Measurements from ENCODE around the gene TNN. TPM values are rescaled to one million over a fixed set of nuclear protein-coding genes. Genes with fewer than 3 reads are reported as not detected.

The TNN gene
- total and polyA plus RNA-seq, 11 donors = 0.03 to 0.59 (median 0.12) TPM; not detected in 3

DNA sequence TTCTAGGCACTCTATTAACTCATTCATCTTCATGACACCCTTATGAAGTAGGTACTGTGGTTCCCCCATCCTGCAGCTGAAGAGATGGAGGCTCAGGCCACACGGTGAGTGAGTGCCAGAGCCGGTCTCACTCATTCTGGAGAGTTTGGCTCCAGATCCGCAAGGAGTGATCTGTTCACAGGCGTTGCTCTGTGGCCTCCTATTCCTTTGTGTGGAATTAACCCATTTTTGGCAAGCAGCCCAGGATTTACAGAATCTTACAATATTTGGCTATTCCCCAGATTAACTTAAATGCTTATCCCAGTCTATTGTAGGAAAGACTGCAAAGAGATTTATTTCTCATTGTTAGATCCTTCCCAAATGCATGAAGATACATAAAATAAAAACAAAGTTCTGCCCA is 95.3 kb downstream of the TNN start:
- Histone ChIP-seq H3K36me3 (peaks cover 0 to 93% (median 67%) of the 10 kb centered on the region in 9 donors), H3K4me1 (peaks cover 0 to 4% (median 0%) of the 10 kb centered on the region in 12 donors), H3K27ac (no peak overlapping the region), H3K9me3 (no peaks in the 10 kb centered on the region), H3K4me3 (no peak overlapping the region), H3K27me3 (no peaks in the 10 kb centered on the region)
- DNase-seq (no peak), ATAC-seq (no peak)
- TF ChIP-seq POLR2A (IDR thresholded peaks at IDR 0.05) = no peak
- TF ChIP-seq, protein P1, sequence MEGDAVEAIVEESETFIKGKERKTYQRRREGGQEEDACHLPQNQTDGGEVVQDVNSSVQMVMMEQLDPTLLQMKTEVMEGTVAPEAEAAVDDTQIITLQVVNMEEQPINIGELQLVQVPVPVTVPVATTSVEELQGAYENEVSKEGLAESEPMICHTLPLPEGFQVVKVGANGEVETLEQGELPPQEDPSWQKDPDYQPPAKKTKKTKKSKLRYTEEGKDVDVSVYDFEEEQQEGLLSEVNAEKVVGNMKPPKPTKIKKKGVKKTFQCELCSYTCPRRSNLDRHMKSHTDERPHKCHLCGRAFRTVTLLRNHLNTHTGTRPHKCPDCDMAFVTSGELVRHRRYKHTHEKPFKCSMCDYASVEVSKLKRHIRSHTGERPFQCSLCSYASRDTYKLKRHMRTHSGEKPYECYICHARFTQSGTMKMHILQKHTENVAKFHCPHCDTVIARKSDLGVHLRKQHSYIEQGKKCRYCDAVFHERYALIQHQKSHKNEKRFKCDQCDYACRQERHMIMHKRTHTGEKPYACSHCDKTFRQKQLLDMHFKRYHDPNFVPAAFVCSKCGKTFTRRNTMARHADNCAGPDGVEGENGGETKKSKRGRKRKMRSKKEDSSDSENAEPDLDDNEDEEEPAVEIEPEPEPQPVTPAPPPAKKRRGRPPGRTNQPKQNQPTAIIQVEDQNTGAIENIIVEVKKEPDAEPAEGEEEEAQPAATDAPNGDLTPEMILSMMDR (IDR thresholded peaks at IDR 0.05) = no peak
- intact Hi-C loops (cut with DNase I) = no loop called here
- 44 to 64% (median 54%) methylated on average over 4 of the region's 4 CpGs for WGBS, 4 donors

DNA sequence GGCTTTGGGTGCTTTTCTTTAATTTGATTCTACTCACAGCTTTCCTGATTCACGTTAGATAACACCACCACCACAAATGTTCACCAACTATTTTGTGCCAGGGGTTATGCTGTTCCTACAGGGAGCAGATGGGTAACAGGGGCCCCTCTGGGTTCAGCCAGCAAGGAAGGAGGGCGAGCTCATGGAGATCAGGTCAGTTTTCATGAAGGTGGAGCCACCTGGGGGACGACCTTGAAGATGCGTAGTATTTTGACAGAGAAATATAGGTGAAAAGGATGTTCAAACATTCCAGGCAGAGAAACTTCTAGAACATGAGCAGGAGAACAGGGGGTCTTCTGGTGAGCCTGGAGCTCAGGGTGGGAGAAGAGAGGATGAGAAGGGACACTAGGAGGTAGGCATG is 96.1 kb downstream of the TNN start:
- Histone ChIP-seq H3K27ac (no peak overlapping the region), H3K36me3 (peaks cover 0 to 93% (median 67%) of the 10 kb centered on the region in 9 donors), H3K4me3 (no peak overlapping the region), H3K4me1 (peaks cover 0 to 4% (median 0%) of the 10 kb centered on the region in 12 donors), H3K9me3 (no peaks in the 10 kb centered on the region), H3K27me3 (no peaks in the 10 kb centered on the region)
- intact Hi-C loops (cut with DNase I) = no loop called here
- 67 to 86% (median 69%) methylated on average over 4 of the region's 4 CpGs for WGBS, 4 donors
- TF ChIP-seq, protein P1 (IDR thresholded peaks at IDR 0.05) = no peak
- no peak for TF ChIP-seq POLR2A (IDR thresholded peaks at IDR 0.05)
- DNase-seq = no peak
- no peak for ATAC-seq

GRCh38 chr1:175164751-175165150 is 97.1 kb downstream of the TNN start:
- DNase-seq (no peak), ATAC-seq (no peak)
- WGBS, 4 donors = 91% methylated on average over 2 of the region's 2 CpGs
- TF ChIP-seq POLR2A (IDR thresholded peaks at IDR 0.05) = no peak
- TF ChIP-seq, protein P1 (IDR thresholded peaks at IDR 0.05) = no peak
- intact Hi-C loops (cut with DNase I) = no loop called here
- H3K27me3 ChIP-seq = no peaks in the 10 kb centered on the region
- H3K4me1 ChIP-seq = peaks cover 0 to 7% (median under 1%) of the 10 kb centered on the region in 12 donors
- no peaks in the 10 kb centered on the region for H3K9me3 ChIP-seq
- no peak overlapping the region for H3K27ac ChIP-seq
- peaks cover 0 to 86% (median 58%) of the 10 kb centered on the region in 9 donors for H3K36me3 ChIP-seq
- H3K4me3 ChIP-seq = no peak overlapping the region

DNA sequence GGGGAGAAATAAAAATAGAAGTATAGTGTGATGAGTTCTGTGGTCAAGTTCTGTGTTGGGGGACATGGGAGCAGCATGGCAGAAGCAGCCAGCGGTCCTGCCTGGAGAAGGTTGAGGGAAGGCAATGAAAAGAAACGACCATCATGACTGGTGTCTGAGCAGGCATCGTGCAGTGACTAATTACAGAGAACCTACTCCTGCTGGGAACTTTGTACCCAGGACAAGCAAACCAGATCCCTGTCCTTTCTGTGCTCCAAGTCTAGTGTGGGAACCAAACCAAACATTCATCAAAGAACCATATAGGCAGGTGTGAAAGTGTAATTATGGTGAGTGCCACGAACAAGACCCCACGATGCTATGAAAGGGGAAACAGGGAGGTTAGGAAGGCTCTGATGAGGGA is 99.1 kb downstream of the TNN start:
- intact Hi-C loops (cut with DNase I) = no loop called here
- ATAC-seq = no peak

More for the DNA sequence above, 99.1 kb downstream of the TNN start:
- TF ChIP-seq, protein P1 (IDR thresholded peaks at IDR 0.05) = no peak
- no peak for TF ChIP-seq POLR2A (IDR thresholded peaks at IDR 0.05)
- WGBS, 4 donors = 90 to 96% (median 93%) methylated on average over 5 of the region's 5 CpGs
- peaks cover 0 to 72% (median 41%) of the 10 kb centered on the region in 9 donors for H3K36me3 ChIP-seq
- no peaks in the 10 kb centered on the region for H3K9me3 ChIP-seq
- no peaks in the 10 kb centered on the region for H3K27me3 ChIP-seq
- H3K4me1 ChIP-seq = peaks cover 0 to 11% (median 6%) of the 10 kb centered on the region in 12 donors
- no peak for DNase-seq
- H3K27ac ChIP-seq = no peak overlapping the region
- no peak overlapping the region for H3K4me3 ChIP-seq

Data from heart left ventricle (tissue), 16 donors.